NCI-H187 (cell line): ENCODE data around the gene HPRT1.

Source experiments
- DNase-seq, 2 experiments: peaks; one replicate each; lab custom pipeline; 2025; lab: John Stamatoyannopoulos, UW

The HPRT1 gene

DNA sequence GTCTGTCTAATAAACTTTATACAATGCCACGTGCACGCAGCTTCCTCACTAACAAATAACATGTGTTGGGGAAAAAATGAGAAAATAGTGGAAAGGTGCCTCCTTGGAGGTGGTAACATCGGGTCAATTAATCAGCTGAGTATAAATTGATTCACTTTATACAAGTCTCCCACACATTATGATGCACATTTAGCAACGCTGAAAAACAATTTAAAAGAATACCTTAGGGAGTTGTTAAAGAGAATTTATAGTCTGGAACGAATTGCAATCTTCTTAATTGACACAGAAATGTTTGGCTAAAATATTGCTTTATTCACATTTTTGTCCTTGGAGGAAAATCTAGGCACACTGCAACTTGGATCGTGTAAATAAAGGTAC is 84.2 kb downstream of the HPRT1 start:
- DNase-seq, result no peak

DNA sequence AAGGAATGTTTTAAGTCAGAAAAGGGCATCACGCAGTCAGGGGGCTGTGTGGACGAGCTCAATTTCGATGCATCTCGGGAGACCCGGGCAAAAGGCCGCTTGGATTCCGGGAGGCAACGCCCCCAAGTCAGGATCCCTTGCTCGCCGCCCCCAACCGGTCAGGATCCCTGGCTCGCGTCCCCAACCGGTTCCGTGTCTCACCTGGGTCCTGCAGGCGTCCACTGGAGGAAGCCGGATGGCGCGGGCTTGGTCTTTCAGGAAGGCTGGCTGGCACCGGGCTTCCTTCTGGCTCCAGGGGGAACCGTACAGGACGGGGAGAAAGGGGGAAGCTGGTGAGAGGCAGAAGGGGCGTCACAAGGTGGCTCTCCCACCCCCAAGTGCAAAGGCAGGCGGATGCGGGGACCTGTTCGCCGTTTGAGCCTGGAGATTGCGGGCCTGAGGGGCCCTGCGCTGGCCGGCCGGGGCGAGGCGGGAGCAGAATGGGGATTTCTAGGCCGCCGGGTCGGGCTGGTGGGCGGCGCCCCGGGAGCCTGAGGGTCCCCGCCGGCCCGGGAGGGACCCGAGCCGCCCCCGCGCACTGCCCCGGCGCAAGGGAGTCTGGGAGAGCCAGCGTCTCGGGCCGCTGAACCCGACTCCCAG is 84.7 kb downstream of the HPRT1 start:
- DNase-seq, result no peak

DNA sequence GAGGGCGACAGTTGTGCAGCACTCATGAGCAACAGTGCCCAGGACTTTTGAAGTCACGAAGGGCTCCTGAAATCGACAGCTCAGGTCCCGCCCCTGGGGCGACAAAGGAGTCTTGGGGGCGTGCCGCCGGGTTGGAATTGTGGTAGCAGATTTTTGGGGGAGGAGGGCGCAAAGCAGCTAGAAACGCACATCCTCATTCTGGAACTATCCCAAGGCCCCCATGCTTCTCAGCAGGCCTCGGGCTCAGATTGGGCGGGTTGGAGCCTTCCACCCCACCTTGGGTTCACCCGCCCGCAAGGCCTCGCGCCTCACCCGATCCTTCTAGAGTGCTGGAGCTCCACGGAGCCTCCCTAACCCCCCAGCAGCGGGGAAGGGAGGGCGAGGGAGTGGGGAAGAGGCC is 85.5 kb downstream of the HPRT1 start:
- no peak for DNase-seq

DNA sequence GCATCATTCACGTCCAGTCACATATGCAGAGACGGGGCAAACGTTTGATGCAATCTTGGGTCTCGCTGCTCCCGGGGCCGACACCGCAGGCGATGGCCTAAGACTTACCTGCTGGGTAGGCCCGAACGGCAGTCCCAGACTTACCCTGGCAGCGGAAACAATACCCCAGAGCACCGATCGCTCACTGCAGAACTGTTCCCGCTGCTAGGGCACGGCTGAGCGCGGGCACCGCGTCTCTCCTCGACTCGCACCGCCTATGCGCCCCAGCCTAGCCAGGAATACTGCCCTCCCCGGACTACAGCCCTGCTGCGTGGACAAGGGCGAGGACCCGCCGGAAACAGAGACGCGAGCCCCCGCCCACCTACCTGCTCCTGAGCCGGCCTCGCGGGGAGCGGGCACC is 86.2 kb downstream of the HPRT1 start:
- no peak for DNase-seq

DNA sequence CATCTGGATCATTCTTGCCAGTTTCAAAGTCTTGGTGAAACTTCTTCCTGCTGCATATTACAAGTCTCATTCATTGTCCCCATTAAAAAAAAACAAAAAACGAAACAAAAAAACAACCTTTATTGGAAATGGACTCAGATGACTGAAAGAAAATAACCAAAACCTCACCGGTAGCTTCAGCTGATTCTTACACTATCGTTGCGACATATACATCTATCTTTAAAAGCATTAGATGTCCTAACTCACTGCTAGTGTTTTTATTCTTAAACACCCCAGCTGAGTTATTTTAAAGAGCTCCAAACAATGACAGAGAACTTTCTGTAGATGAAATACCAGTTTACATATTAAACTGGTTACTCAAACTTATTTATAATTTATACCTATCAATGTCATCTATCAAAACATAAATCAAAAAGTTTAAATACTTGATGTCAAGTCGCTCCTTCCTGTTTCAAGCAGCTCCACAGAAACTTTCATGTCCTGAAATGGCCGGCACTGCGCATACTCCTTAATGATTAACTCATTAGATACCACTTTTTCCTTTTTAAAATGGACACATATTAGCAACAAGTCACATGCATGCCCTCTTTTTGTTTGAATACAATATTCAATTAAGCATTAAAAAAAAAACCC is 87.2 kb downstream of the HPRT1 start:
- DNase-seq, result no peak

DNA sequence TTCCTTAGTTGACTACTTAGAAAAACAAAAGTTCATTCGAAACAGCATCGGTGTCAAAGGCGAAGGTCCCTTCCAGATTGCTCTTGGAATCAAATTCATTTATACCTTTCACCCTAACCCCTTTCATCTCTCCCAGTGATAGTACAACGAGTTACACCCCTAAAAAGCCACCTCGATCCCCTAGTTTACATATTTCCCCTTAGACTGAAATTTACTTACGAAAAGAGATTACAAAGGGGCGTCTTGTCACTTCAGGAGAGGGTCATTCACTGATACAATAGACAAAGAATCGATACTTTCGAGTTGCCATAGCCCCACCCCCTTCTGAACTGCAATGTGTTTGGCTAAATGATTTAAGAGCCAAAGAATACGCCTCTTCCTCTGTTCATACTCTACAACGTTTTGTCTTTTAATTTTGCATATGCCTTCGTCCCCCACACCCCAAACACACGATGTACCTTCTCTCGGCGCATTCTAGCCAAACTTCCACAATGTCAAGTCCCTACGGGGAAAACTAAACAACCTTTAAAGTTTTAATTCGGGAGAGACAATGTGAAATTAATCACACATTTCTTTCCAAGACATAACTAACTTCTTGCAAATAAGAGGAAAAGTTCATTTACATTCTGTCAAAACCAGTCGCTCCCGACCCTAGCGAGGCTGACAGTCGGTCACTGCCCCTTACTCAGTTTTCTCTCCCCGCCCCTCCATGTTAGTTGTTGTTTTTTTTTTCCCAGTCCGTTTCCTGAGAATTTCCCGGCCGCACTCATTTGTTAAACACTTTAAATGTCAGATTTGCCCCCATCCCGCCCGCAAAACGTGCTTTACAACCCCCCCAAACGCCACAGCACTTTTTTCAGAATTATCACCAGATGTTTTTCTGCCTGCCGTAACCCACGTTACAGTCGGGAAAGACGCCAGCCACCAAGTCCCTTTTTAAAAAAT is 88.6 kb downstream of the HPRT1 start:
- DNase-seq, result no peak
